Smooth muscle cell of the brain vasculature (primary cell): ENCODE data around the gene CD79B.
"Not testable (repeated sequence)": the region's sequence is repeated elsewhere in the genome, so short reads cannot be mapped to it uniquely, and the experiment has no call there.

Experiments
- DNase-seq: peaks from one replicate; pipeline ENCODE4 v3.0.0-alpha.2; 2012; ENCODE audit warnings: low read depth, low spot score

Gene CD79B

GRCh38 chr17:63911041-63911635 lies 21.0 kb downstream of the CD79B start, which contains the start of gene CSHL1:
TSS of gene CSHL1 (minus strand) at chr17:63911258. CDS start at chr17:63911196, 62 bp downstream.
- DNase-seq = no peak

- no peak for DNase-seq
Measured at GRCh38 chr17:63910096-63910495, 22.0 kb downstream of the CD79B start.

DNA sequence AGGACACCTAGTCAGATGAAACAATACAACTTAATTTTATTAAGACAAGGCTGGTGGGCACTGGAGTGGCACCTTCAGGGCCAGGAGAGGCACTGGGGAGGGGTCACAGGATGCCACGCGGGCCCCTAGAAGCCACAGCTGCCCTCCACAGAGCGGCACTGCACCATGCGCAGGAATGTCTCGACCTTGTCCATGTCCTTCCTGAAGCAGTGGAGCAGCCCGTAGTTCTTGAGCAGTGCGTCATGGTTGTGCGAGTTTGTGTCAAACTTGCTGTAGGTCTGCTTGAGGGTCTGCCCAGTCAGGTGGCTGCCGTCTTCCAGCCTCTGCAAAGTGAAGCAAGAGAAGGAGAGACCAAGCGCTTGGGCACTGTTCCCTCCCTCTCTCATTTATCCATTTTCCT lies 22.5 kb downstream of the CD79B start:
- not testable (repeated sequence) for DNase-seq

- not testable (repeated sequence) for DNase-seq
Measured at GRCh38 chr17:63907161-63907778, 24.9 kb downstream of the CD79B start.

GRCh38 chr17:63904796-63905195 lies 27.3 kb downstream of the CD79B start:
- DNase-seq = not testable (repeated sequence)

GRCh38 chr17:63903787-63904201 lies 28.3 kb downstream of the CD79B start:
- DNase-seq = not testable (repeated sequence)

DNA sequence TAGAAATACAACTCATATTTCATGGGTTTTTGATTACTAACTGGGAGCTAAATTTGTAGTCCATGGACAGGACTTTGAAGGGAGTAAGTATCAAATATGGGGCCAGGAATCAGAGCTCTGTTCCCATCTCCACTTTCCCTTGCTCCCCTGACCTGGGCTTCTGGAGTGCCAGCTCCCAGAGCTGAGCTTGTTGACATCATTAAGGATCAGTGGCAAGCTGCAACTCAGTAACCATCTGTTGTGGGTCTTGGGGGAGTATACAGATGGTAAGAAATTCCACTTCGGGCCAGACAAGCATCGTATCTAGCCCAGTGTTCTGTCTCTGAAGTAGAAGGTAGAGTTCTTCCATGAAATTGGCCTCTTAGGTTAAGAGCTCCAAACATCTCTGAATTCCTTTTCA lies 30.2 kb downstream of the CD79B start:
- DNase-seq = not testable (repeated sequence)

DNA sequence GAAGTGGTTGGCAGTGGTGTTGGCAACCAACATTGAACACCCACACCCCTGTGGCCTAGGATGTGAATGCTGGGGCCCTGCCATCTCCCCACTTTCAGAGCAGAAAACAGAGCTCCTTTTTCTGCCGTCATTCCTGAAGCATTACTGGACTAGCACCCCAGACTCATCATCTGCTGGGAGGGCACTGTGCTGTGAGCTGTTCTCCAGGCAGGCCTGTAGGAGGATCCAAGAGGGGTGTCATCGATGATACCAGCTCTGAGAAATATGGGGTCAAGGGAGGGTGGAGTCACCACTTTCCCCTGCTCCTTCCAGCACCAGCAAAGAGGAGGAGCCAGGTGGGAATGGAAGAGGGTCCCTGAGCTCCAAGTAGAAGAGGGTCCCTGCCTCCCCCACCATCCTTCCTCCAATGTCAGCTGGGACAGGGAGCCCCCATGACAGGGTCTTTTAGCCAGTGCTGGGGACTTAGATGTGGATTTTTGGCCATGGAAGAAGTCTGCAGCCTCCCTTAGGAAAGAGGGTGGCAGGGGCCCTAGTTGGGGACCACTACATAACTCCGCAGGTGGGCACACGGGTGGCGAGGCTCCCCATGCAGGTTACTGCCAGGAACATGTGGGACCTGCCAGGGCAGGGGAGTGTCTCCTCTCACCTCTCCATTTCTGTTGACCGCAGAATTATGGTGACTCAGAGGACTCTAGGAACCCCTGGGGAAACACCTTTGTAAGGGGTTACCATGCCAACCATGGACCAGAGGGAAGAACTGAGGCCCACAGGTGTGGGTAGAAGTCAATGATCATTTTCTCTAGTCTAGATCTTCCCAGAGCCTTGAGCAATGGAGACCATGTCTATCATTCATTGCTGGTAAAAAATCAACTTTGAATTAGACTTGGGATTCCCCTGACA lies 33.0 kb downstream of the CD79B start:
- DNase-seq = not testable (repeated sequence)

GRCh38 chr17:63896524-63897354 lies 35.4 kb downstream of the CD79B start, which contains the start of gene CSH1:
TSS of gene CSH1 (minus strand) at chr17:63896574. CDS start at chr17:63896511, 63 bp downstream.
- not testable (repeated sequence) for DNase-seq

DNA sequence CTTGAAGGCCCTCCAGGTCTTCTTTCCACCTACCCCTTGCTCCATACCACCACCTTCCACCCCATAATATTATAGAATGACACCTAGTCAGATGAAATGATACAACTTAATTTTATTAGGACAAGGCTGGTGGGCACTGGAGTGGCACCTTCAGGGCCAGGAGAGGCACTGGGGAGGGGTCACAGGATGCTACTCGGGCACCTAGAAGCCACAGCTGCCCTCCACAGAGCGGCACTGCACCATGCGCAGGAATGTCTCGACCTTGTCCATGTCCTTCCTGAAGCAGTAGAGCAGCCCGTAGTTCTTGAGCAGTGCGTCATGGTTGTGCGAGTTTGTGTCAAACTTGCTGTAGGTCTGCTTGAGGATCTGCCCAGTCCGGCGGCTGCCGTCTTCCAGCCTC lies 37.3 kb downstream of the CD79B start:
- not testable (repeated sequence) for DNase-seq

DNA sequence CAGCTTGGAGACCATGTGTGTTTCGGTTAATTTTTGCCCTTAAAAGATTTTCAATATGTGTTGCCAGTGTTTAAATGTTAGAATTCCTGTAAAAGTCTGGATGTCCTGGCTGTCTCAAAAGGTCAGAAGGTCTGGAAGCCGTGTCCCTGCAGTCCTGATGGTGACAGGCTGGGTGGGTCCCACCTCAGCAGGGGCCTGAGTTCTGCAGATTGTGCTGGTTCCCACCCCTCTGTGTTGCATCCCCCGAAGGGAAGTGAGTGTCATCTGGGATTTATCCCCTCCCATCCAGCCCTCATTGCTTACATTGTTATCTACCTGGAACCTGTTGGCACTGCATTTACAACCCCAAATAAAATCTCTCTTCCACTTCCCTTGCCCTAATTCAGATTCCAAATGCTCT lies 38.1 kb downstream of the CD79B start:
- DNase-seq = not testable (repeated sequence)

GRCh38 chr17:63892316-63893037 lies 39.7 kb downstream of the CD79B start:
- DNase-seq = not testable (repeated sequence)

GRCh38 chr17:63889026-63889848 lies 42.9 kb downstream of the CD79B start:
- not testable (repeated sequence) for DNase-seq

DNA sequence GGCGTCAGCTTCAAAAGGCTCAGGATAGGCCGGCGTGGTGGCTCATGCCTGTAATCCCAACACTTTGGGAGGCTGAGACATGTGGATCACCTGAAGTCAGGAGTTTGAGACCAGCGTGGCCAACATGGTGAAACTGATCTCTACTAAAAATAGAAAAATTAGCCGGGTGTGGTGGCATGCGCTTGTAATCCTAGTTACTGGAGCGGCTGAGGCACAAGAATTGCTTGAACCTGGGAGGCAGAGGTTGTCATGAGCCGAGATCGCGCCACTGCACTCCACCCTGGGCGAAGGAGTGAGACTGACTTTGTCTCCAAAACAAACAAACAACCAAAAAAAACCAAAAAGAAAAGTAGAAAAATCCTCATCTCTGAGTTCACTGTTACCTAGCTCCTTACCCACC lies 47.0 kb downstream of the CD79B start:
- DNase-seq = not testable (repeated sequence)

- DNase-seq = not testable (repeated sequence)
Measured at GRCh38 chr17:63882626-63883126, 49.5 kb downstream of the CD79B start.

DNA sequence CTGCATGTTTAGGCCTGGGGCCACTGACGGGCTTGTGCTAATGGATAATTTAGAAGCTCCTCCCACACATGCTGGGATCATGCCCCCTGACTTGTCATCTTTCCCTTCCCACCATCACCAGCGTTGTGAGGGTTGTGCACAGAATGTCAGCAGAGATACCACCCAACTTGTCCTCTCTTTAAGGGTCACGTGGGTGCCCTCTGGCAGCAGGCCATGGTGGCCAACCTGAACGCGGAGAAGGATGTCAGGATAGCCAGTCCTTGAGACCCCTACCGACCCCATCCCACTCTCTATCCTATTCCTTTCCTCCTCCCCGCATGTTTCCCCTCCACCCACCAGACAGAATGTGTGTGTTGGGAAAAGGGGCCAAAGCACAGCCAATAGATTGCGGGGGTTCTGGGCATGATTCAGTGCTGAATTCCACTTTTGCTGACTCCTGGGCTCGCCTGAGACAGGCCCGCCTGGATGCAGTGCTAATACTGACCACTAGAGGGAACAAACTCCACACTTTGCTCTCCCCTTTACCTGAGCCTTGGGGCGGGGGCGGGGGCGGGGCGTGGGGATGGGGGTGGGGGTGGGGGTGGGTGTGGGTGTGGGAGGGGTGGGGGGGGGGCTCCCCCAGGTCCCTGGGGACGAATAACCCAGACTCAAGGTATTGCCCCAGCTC lies 50.1 kb downstream of the CD79B start, which contains the start of gene GH2:
Gene GH2, minus strand, starts transcription at position 10 of the 667 bp plus-strand sequence. CDS start 143 bp downstream, outside the sequence.
- no peak for DNase-seq

- DNase-seq = not testable (repeated sequence)
Measured at GRCh38 chr17:63881337-63881736, 50.8 kb downstream of the CD79B start.

- DNase-seq = no peak
Measured at GRCh38 chr17:63880706-63881105, 51.4 kb downstream of the CD79B start.
